Activated naive CD4-positive, alpha-beta T cell treated with Interleukin-2 at 50 U/mL for 16 hours (primary cell): ENCODE data around the gene FETUB.
"Not testable (repeated sequence)": the region's sequence is repeated elsewhere in the genome, so short reads cannot be mapped to it uniquely, and the experiment has no call there.

Source experiments
- DNase-seq: peaks from one replicate; pipeline ENCODE4 v3.0.0-alpha.2; 2020

The FETUB gene

DNA sequence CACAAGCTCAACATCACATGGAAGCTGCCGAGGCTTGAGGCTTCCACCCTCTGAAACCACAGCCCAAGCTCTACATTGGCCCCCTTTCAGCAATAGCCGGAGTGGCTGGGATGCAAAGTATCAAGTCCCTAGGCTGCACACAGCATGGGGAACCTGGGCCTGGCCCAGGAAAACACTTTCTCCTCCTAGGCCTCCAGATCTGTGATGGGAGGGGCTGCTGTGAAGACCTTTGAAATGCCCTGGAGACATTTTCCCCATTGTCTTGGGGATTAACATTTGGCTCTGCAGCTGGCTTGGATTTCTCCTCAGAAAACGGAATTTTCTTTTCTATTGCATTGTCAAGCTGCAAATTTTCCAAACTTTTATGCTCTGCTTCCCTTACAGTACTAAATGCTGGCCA is 43.8 kb downstream of the FETUB start:
- no peak for DNase-seq

DNA sequence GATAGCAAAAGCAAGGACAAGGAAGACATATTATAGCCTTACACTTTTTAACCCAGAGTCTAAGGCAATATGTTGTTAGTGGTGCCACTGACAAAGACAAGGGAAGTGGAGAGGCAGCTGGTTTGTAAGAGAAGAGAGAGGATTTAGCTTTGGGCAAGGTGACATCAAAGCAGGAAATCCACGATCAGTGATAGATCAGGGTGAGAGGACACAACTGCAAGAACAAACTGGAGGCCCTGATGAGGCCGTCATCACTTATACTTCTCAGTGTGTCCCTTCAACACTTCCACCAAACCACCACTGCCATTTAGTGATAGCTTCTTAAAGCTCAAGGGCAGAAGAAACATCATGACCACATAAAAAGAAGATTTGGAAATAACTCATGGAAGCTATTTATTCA is 46.3 kb downstream of the FETUB start:
- not testable (repeated sequence) for DNase-seq

DNA sequence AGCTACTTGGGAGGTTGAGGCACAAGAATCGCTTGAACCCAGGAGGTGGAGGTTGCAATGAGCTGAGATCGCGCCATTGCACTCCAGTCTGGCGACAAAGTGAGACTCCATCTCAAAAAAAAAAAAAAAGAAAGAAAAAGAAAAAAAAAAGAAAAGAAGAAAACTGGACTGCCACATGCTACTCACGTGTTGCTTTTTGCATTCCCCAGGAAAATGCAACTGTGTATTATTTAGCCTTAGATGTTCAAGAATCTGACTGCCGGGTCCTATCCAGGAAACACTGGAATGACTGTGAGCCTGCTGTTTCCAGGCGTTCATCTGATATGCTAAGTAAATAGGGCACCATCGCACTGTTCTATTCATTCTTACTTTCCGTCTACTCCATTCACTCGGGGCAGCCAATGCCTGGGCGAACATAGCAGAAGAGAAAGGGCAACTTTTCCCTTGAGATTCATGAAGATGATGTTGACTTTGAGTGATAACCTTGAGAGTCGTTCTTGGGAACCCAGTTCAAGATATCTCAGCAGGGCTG is 47.0 kb downstream of the FETUB start:
- no peak for DNase-seq

DNA sequence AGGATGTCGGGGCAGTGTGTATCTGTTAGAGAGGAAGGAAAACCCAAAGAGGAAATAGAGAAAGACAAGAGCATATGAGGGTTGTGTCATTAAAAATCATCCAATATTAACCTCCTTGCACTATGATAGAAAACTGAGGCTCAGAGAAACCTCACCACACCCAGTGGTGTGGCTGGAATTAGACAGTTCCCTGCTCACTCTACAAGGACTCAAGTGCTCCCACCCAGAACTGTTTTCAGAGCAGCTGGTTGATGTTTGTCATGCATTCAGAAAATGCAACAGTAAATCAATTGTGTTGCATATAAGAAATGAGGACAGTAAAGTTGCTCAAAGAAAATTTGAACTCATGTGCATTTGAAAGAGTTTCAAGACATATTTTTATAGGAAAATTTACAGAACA is 50.1 kb downstream of the FETUB start:
- not testable (repeated sequence) for DNase-seq

DNA sequence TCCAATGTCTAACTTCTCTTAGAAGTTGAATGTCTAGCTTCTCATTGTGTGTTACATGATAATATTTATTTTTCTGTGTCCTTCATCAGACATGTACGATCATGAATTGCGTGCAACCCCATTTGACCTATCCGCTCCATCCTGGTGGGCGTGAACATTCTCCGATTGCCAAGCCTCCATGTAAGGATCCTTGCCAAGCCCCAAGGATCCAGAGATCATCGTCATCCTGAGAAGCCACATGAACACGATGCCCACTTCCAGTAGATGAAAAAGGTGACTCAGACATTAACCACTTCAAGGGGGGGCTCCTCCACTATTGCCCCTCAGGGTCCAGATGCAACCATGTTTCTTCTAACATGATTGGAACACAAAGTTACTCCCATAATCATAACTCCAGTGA is 51.5 kb downstream of the FETUB start:
- no peak for DNase-seq

DNA sequence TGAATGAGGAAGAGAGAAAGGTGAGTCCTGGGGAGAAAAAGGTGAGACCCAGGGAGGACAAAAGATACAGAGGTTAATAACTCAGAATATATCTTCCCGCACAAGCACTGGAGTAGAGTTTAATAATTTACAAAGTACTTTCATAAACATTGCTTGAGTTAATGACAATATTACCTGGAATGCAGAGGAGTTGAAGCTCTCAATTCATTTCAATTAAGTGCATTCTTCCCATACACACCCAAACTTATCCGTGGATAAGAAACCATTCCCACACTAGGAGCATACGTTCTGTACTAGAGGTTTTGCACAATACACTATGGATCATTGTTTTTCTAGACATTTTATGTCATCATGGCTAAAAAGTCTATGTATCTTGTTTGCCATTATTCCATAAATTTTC is 53.6 kb downstream of the FETUB start:
- DNase-seq = no peak

DNA sequence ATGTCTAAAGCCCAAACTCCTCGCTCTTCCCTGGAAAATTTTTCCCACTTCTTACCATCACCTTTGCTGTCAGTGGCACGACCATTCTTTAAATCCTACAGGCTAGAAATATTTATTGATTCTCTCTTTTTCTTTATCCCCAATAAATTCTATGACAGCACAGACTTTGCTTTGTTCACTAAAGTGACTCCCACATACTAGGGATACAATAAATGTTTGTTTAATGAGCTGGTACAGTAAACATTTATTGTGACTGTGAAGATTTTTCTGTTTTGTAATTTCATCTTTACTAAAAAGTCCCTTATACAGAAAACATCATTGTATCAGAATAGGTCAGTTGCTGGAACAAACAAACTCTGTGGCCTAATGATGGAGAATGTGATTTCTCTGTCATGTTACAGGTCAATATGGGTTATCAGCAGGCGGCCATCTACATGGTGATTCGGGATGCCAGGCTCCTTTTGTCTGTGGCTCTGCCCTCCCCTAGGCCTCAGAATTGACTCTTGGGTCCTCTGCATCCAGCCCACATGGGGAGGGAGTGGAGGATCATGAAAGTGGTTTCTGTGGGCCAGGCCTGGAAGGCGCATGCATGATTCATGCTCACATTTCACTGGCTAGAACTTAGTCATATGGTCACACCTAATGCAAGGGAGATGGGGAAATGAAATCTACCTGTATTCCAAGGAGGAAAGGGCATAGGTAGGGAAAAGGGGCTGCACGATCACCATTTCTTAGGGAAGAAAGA is 54.3 kb downstream of the FETUB start:
- no peak for DNase-seq

DNA sequence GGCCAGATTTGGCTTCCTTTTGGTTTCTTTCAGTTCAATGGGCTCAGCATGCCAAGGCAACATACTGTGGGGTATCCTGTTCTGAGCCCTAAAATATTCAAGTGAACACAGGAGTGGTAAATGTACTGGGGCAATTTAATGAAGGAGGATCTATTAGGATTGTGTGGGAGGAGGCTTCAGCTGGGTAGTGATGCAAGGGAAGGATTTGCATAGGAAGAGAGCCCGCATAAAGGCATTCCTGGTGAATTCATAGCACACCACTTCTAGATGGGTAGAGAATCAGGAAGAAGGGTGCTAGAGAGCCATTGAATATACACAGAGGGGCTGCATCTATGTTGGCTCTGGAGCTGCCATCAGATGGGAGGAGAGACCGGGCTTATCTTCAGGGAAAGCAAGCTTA is 56.3 kb downstream of the FETUB start:
- DNase-seq = no peak

DNA sequence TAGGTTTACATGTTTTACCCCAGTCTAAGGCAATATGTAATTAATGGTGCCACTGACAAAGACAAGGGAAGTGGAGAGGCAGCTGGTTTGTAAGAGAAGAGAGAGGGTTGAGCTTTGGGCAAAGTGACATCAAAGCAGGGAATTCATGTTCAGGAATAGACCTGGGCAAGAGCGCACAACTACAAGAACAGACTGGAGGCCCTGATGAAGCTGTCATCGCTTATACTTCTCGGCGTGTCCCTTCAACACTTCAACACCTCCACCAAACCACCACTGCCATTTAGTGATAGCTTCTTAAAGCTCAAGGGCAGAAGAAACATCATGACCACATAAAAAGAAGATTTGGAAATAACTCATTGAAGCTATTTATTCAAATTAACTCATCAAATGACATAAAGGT is 57.3 kb downstream of the FETUB start:
- no peak for DNase-seq

DNA sequence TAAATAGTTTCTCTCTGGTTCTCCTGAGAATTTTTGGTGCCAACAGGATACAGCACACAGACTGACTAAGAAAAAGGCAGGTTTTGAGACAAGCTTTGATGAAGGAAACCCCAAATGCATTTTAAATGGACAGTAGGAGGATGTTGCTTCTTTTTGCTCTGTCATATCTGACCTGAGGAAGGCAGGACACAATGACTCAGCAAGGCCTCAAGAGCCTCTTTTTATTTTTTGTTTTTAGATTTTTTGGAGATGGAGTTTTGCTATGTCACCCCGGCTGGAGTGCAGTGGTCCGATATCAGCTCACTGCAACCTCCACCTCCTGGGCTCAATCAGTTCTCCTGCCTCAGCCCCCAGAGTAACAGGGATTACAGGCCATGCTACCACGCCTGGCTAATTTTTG is 60.1 kb downstream of the FETUB start:
- no peak for DNase-seq

DNA sequence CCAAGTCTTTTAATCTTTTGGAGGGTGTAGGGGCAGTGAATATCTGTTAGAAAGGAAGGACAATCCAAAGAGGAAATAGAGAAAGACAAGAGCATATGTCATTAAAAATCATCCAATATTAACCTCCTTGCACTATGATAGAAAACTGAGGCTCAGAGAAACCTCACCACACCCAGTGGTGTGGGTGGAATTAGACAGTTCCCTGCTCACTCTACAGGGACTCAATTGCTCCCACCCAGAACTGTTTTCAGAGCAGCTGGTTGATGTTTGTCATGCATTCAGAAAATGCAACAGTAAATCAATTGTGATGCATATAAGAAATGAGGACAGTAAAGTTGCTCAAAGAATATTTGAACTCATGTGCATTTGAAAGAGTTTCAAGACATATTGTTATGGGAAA is 62.3 kb downstream of the FETUB start:
- not testable (repeated sequence) for DNase-seq
